ENCODE measurements around the gene MAPRE2. TPM values are rescaled to one million over a fixed set of nuclear protein-coding genes. Genes with fewer than 3 reads are reported as not detected.

The MAPRE2 gene
- total RNA-seq, 2 experiments from 2014 or later, result 70.7 to 72.7 TPM

GRCh38 chr18:35110554-35111485 is 69.6 kb downstream of the MAPRE2 start:
- no peaks in the 10 kb centered on the region for H3K27me3 Mint-ChIP-seq
- peaks cover 8% of the 10 kb centered on the region for H3K9me3 Mint-ChIP-seq
- H3K36me3 Mint-ChIP-seq (ENCODE audit: low read depth), result peaks cover 43% of the 10 kb centered on the region
- CTCF ChIA-PET, result interaction anchor here (0.9 kb wide), 1 partner anchor 17 kb away, joined by 3 read pairs; no protein-coding TSS in a partner anchor
- H3K4me1 Mint-ChIP-seq (ENCODE audit: low read depth), result peaks cover 59% of the 10 kb centered on the region
- POLR2A ChIA-PET, result no interaction called here
- H3K27ac Mint-ChIP-seq, result peak overlapping the region; percentile 32
- TF ChIP-seq, protein P1, sequence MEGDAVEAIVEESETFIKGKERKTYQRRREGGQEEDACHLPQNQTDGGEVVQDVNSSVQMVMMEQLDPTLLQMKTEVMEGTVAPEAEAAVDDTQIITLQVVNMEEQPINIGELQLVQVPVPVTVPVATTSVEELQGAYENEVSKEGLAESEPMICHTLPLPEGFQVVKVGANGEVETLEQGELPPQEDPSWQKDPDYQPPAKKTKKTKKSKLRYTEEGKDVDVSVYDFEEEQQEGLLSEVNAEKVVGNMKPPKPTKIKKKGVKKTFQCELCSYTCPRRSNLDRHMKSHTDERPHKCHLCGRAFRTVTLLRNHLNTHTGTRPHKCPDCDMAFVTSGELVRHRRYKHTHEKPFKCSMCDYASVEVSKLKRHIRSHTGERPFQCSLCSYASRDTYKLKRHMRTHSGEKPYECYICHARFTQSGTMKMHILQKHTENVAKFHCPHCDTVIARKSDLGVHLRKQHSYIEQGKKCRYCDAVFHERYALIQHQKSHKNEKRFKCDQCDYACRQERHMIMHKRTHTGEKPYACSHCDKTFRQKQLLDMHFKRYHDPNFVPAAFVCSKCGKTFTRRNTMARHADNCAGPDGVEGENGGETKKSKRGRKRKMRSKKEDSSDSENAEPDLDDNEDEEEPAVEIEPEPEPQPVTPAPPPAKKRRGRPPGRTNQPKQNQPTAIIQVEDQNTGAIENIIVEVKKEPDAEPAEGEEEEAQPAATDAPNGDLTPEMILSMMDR (IDR thresholded peaks at IDR 0.05), result no peak
- H3K4me3 Mint-ChIP-seq, result no peak overlapping the region
- intact Hi-C loops (cut with micrococcal nuclease), result no loop called here
- no peak for ATAC-seq
- DNase-seq, result no peak

DNA sequence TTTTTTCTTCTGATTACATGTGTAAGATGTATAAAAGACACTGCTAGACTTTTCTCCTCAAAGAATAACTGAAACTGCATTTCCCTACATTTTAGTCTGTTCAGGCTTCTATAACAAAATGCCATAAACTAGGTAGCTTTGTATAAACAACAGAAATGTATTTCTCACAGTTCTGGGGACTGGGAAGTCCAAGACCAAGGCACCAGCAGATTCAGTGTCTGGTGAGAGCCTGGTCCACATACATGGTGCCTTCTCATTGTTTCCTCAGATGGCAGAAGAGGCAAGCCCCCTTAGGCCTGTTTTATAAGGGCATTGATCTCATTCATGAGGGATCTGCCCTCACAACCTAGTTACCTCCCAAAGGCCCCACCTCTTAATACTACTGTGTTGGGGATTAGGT is 71.5 kb downstream of the MAPRE2 start:
- no peak for ATAC-seq
- intact Hi-C loops (cut with micrococcal nuclease), result no loop called here
- ChIA-PET CTCF (no interaction called here), POLR2A (no interaction called here)
- Mint-ChIP-seq H3K4me1 (ENCODE audit: low read depth) (peaks cover 62% of the 10 kb centered on the region), H3K27me3 (no peaks in the 10 kb centered on the region), H3K27ac (no peak overlapping the region), H3K4me3 (no peak overlapping the region), H3K36me3 (ENCODE audit: low read depth) (peaks cover 43% of the 10 kb centered on the region), H3K9me3 (peaks cover 8% of the 10 kb centered on the region)
- no peak for DNase-seq
- TF ChIP-seq, protein P1 (IDR thresholded peaks at IDR 0.05), result no peak

GRCh38 chr18:35114305-35114704 is 73.1 kb downstream of the MAPRE2 start:
- Mint-ChIP-seq H3K27ac (no peak overlapping the region), H3K4me1 (ENCODE audit: low read depth) (peaks cover 60% of the 10 kb centered on the region), H3K4me3 (no peak overlapping the region), H3K36me3 (ENCODE audit: low read depth) (peaks cover 27% of the 10 kb centered on the region), H3K9me3 (peaks cover 2% of the 10 kb centered on the region), H3K27me3 (no peaks in the 10 kb centered on the region)
- TF ChIP-seq, protein P1 (IDR thresholded peaks at IDR 0.05), result no peak
- intact Hi-C loops (cut with micrococcal nuclease), result no loop called here
- DNase-seq (no peak), ATAC-seq (no peak)
- CTCF ChIA-PET, result interaction anchor here (0.9 to 1.7 kb wide), 4 partner anchors 8 to 88 kb away, joined by 3 to 4 read pairs (median 4); no protein-coding TSS in a partner anchor
- POLR2A ChIA-PET, result interaction anchor here (1.0 kb wide), 1 partner anchor 10 kb away, joined by 3 read pairs; no protein-coding TSS in a partner anchor

- no peak overlapping the region for H3K4me3 Mint-ChIP-seq
- POLR2A ChIA-PET, result no interaction called here
Observed at GRCh38 chr18:35116784-35117318, 75.6 kb downstream of the MAPRE2 start.

More at GRCh38 chr18:35116784-35117318, 75.6 kb downstream of the MAPRE2 start:
- TF ChIP-seq, protein P1 (IDR thresholded peaks at IDR 0.05), result no peak
- H3K4me1 Mint-ChIP-seq (ENCODE audit: low read depth), result peaks cover 54% of the 10 kb centered on the region
- no peak for ATAC-seq
- no peaks in the 10 kb centered on the region for H3K9me3 Mint-ChIP-seq
- no peaks in the 10 kb centered on the region for H3K27me3 Mint-ChIP-seq
- H3K27ac Mint-ChIP-seq, result no peak overlapping the region
- no peak for DNase-seq
- intact Hi-C loops (cut with micrococcal nuclease), result no loop called here
- peaks cover 21% of the 10 kb centered on the region for H3K36me3 Mint-ChIP-seq (ENCODE audit: low read depth)
- CTCF ChIA-PET, result no interaction called here

All from activated CD8-positive, alpha-beta T cell treated with anti-CD3 and anti-CD28 coated beads for 36 hours (primary cell).